PC-9 (cell line): ENCODE data around the gene PDIA5. TPM values are rescaled to one million over a fixed set of nuclear protein-coding genes. Genes with fewer than 3 reads are reported as not detected.

ENCODE experiments used
- BruUV-seq: library from RNA; stranded (reverse); fragments of 400-500 nt; replicated peaks from 2 replicates; lab custom pipeline; 2021; lab: Mats Ljungman, UMichigan
- CTCF ChIA-PET: fragments of 300-600 bp; sonication (Branson Sonifier 250); formaldehyde crosslinking; loops from one replicate; lab custom pipeline; 2022; ENCODE audit warnings: antibody characterized with exemption; lab: Charles Lee
- POLR2A ChIA-PET: fragments of 300-600 bp; sonication (Branson Sonifier 250); formaldehyde crosslinking; loops from one replicate; lab custom pipeline; 2022; ENCODE audit warnings: antibody characterized with exemption; ENCODE audit not compliant: unreplicated experiment; lab: Charles Lee
- DNase-seq, 2 experiments: peaks; one replicate each; pipeline versions ENCODE4 v3.0.0 to v3.0.0-alpha.2; 2015 to 2022; ENCODE audit warnings: mixed read lengths in 1 of 2
- H2AFZ ChIP-seq: fragments of 200-600 bp; sonication (generic); 2 replicates; pipeline ENCODE4 v1.8.1; 2017; ENCODE audit warnings: antibody characterized with exemption
- H3F3A ChIP-seq: fragments of 200-600 bp; sonication (generic); 2 replicates; pipeline ENCODE4 v1.8.1; 2017; ENCODE audit warnings: antibody characterized with exemption, mild to moderate bottlenecking, low read depth; ENCODE audit not compliant: insufficient read depth
- H3K27ac ChIP-seq: fragments of 200-600 bp; sonication (generic); 2 replicates; pipeline ENCODE4 v1.6.1; 2016; ENCODE audit warnings: mixed run types
- H3K27me3 ChIP-seq: fragments of 200-600 bp; sonication (generic); 2 replicates; pipeline ENCODE4 v1.6.1; 2016; ENCODE audit warnings: low read depth, mixed run types; ENCODE audit not compliant: insufficient read depth
- H3K36me3 ChIP-seq: fragments of 200-600 bp; sonication (generic); 2 replicates; pipeline ENCODE4 v1.6.1; 2016; ENCODE audit warnings: low read depth, mixed run types
- H3K4me1 ChIP-seq: fragments of 200-600 bp; sonication (generic); replicated peaks from 2 replicates; pipeline ENCODE4 v1.6.1; 2016; ENCODE audit warnings: mixed run types; ENCODE audit not compliant: insufficient read depth
- H3K4me2 ChIP-seq: fragments of 200-600 bp; sonication (generic); 2 replicates; pipeline ENCODE4 v1.6.1; 2017; ENCODE audit warnings: mixed run types
- H3K4me3 ChIP-seq: fragments of 200-600 bp; sonication (generic); 2 replicates; pipeline ENCODE4 v1.6.1; 2016; ENCODE audit warnings: mixed run types
- H3K79me2 ChIP-seq: fragments of 200-600 bp; sonication (generic); 2 replicates; pipeline ENCODE4 v1.6.1; 2017; ENCODE audit warnings: low read depth, mixed run types
- H3K9me2 ChIP-seq: fragments of 200-600 bp; sonication (generic); 2 replicates; pipeline ENCODE4 v1.8.1; 2017; ENCODE audit warnings: mild to moderate bottlenecking; ENCODE audit not compliant: insufficient read depth
- H3K9me3 ChIP-seq: fragments of 200-600 bp; sonication (generic); 2 replicates; pipeline ENCODE4 v1.8.1; 2016; ENCODE audit warnings: low read depth; ENCODE audit not compliant: insufficient read depth
- H4K20me1 ChIP-seq: fragments of 200-600 bp; sonication (generic); 2 replicates; pipeline ENCODE4 v1.8.1; 2017; ENCODE audit not compliant: insufficient read depth
- EZH2 ChIP-seq: fragments of 200-600 bp; sonication (generic); IDR thresholded peaks from 2 replicates; pipeline ENCODE4 v1.8.0; 2017; ENCODE audit warnings: antibody characterized with exemption, low read depth
- intact Hi-C: fragments of 100-400 bp; cut with micrococcal nuclease; formaldehyde crosslinking; loops from one replicate; pipeline ENCODE4 v1.10.0; 2022; ENCODE audit not compliant: unreplicated experiment
- total RNA-seq: library from RNA; stranded (reverse); gene quantifications from 2 replicates; pipeline ENCODE4 v1.2.3, GENCODE V29; 2021
- TF ChIP-seq, protein P1 (sequence below): fragments of 200-600 bp; sonication (generic); conservative IDR thresholded peaks from 2 replicates; pipeline ENCODE4 v1.6.1; 2017; ENCODE audit warnings: mixed run types, antibody characterized with exemption, mild to moderate bottlenecking, moderate library complexity

PDIA5 gene
- total RNA-seq, 1 experiment from 2014 or later, result 31.7 TPM

DNA sequence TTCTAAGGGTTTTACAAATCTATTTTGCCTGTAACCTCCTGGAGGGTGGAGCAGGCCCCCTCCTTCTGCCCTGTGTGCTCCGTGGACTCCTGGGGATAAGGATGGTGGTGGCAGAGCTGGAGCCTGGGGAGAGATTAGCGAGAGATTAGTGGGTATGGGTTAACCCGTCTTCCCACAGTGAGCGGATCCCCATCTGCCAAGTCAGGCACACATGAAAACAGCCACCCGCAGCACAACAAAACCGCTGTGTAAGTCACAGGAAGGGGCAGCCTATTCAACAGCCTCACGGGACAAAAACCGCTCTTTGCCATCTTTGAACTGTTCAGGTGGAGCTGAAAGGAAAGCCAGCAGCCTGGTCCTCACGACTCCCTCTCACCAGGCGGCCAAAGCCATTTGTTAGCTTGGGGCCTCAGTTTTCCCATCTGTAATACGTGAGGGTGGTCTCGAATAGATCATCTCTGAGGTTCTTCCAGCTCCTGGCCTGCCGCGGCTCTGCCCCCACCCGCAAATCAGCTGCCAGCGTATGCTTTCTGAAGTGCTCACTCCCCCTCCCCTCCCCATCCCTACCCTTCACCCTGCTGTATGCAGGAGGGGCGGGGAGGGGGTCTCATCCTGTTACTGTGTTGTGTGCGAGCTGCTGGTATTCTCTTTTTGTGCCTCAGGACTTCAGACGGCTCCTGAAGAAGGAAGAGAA, 43.6 kb downstream of the PDIA5 start:
- no peak overlapping the region for H3K4me3 ChIP-seq
- ChIA-PET POLR2A (no interaction called here), CTCF (no interaction called here)
- H3K36me3 ChIP-seq, result no peaks in the 10 kb centered on the region; the same call in 1 of the 2 replicates
- no peak overlapping the region for H2AFZ ChIP-seq
- H3K27me3 ChIP-seq, result no peaks in the 10 kb centered on the region
- TF ChIP-seq, protein P1, sequence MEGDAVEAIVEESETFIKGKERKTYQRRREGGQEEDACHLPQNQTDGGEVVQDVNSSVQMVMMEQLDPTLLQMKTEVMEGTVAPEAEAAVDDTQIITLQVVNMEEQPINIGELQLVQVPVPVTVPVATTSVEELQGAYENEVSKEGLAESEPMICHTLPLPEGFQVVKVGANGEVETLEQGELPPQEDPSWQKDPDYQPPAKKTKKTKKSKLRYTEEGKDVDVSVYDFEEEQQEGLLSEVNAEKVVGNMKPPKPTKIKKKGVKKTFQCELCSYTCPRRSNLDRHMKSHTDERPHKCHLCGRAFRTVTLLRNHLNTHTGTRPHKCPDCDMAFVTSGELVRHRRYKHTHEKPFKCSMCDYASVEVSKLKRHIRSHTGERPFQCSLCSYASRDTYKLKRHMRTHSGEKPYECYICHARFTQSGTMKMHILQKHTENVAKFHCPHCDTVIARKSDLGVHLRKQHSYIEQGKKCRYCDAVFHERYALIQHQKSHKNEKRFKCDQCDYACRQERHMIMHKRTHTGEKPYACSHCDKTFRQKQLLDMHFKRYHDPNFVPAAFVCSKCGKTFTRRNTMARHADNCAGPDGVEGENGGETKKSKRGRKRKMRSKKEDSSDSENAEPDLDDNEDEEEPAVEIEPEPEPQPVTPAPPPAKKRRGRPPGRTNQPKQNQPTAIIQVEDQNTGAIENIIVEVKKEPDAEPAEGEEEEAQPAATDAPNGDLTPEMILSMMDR, result no peak
- no peak for TF ChIP-seq EZH2
- no peaks in the 10 kb centered on the region for H4K20me1 ChIP-seq
- H3K4me1 ChIP-seq, result no peaks in the 10 kb centered on the region
- no peaks in the 10 kb centered on the region for H3K79me2 ChIP-seq
- H3K27ac ChIP-seq, result no peak overlapping the region
- no peaks in the 10 kb centered on the region for H3K9me3 ChIP-seq
- BruUV-seq, result no TSS peak
- DNase-seq, result no peak
- intact Hi-C loops, result no loop called here
- no peaks in the 10 kb centered on the region for H3K9me2 ChIP-seq
- H3K4me2 ChIP-seq, result no peak overlapping the region
- H3F3A ChIP-seq, result no peaks in the 10 kb centered on the region

DNA sequence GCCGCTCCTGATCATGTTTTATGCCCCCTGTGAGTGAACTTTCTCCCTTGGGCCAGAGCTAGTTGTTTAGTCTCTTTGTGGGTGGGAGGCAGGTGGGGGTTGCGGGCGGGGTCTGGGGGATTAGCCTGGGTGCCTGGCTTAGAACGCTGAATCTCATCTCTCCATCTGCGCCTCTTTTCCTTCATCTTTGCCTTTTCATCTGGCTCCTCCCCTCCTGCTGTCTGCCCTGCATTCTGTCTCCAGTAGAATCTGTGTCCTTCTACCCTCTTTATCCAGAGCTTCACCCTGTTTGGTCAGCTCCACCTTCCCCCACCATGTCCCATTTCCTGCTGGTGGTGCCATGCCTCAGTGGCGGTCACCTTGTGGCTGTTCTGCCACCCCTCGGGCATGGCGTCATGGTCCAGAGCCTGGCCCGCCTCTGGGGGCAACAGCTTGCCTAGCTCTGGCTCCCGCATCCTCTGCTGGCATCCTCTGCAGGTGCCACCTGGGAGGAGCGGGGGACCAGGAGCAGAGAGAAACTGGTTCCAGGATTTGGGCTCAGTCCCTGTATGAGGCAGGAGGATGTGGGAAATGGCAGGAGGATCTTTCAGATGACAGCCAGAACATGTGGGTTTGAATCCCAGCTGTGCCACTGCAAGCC, 44.3 kb downstream of the PDIA5 start:
- intact Hi-C loops, result no loop called here
- POLR2A ChIA-PET, result no interaction called here
- H3K4me1 ChIP-seq, result no peaks in the 10 kb centered on the region
- no peaks in the 10 kb centered on the region for H3K9me3 ChIP-seq
- no peaks in the 10 kb centered on the region for H3K79me2 ChIP-seq
- H3K4me2 ChIP-seq, result no peak overlapping the region
- H3K36me3 ChIP-seq, result no peaks in the 10 kb centered on the region; the same call in 1 of the 2 replicates
- CTCF ChIA-PET, result no interaction called here
- no peaks in the 10 kb centered on the region for H3K27me3 ChIP-seq
- no peaks in the 10 kb centered on the region for H3F3A ChIP-seq
- H3K4me3 ChIP-seq, result no peak overlapping the region
- no peak overlapping the region for H2AFZ ChIP-seq
- H3K27ac ChIP-seq, result no peak overlapping the region
- TF ChIP-seq EZH2, result no peak
- TF ChIP-seq, protein P1, result no peak
- no peaks in the 10 kb centered on the region for H3K9me2 ChIP-seq
- H4K20me1 ChIP-seq, result no peaks in the 10 kb centered on the region
- no TSS peak for BruUV-seq
- no peak for DNase-seq

DNA sequence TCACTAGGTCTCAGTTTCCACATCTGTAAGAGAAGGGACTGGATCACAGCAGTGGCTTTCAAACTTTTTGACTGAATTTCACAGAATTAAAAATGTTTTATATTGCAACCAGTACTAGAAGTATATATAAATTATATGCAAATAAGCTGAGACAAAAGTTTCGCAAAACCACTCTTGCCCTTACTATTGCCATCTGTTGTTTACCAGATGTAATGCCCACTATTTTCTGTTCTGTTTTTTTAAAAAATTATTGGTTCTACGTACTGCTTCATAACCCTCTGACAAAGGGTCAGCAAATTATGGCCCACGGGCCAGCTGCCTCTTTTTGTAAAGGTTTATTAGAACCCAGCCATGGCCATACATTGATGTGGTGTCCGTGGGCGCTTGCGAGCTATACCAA, 44.8 kb downstream of the PDIA5 start:
- no peak for DNase-seq
- H3K4me1 ChIP-seq, result no peaks in the 10 kb centered on the region
- no peaks in the 10 kb centered on the region for H3K9me3 ChIP-seq
- BruUV-seq, result no TSS peak
- intact Hi-C loops, result no loop called here
- no peak overlapping the region for H3K27ac ChIP-seq
- H3F3A ChIP-seq, result no peaks in the 10 kb centered on the region
- no peaks in the 10 kb centered on the region; the same call in 1 of the 2 replicates for H3K36me3 ChIP-seq
- ChIA-PET POLR2A (no interaction called here), CTCF (no interaction called here)
- no peak overlapping the region for H3K4me2 ChIP-seq
- no peak overlapping the region for H3K4me3 ChIP-seq
- H4K20me1 ChIP-seq, result no peaks in the 10 kb centered on the region
- no peaks in the 10 kb centered on the region for H3K27me3 ChIP-seq
- TF ChIP-seq, protein P1, result no peak
- TF ChIP-seq EZH2, result no peak
- no peak overlapping the region for H2AFZ ChIP-seq
- no peaks in the 10 kb centered on the region for H3K79me2 ChIP-seq
- H3K9me2 ChIP-seq, result no peaks in the 10 kb centered on the region
